GM10266 (cell line): ENCODE data around the gene CSTF1.
A peak's percentile ranks its signal among the peaks of the same experiment; 100 is the strongest.

ENCODE experiments used
- DNase-seq: peaks from one replicate; pipeline ENCODE4 v3.0.0; 2012; ENCODE audit errors: extremely low spot score
- CTCF ChIP-seq: IDR thresholded peaks from 2 replicates; pipeline ENCODE4 v1.5.1; 2012; ENCODE audit warnings: mild to moderate bottlenecking, low read depth; ENCODE audit not compliant: control insufficient read depth, insufficient read depth; ENCODE audit errors: missing control alignments

Gene CSTF1

GRCh38 chr20:56449459-56449858, 57.0 kb downstream of the CSTF1 start:
- no peak for DNase-seq

GRCh38 chr20:56451056-56451765, 58.8 kb downstream of the CSTF1 start:
- no peak for DNase-seq
- TF ChIP-seq CTCF, result no peak

More at GRCh38 chr20:56449459-56449858, 57.0 kb downstream of the CSTF1 start:
- TF ChIP-seq CTCF, result no peak

GRCh38 chr20:56453352-56453751, 60.9 kb downstream of the CSTF1 start:
- TF ChIP-seq CTCF, result no peak
- peak; percentile 68 for DNase-seq

- DNase-seq, result peak; percentile 56
These were observed 62.3 kb downstream of the CSTF1 start for GRCh38 chr20:56454754-56455153.

More at GRCh38 chr20:56454754-56455153, 62.3 kb downstream of the CSTF1 start:
- TF ChIP-seq CTCF, result no peak
